SU-DHL-6 (cell line): ENCODE data around the gene UTRN.

Source experiments
- H2AFZ ChIP-seq: fragments of 200-600 bp; sonication (generic); 2 replicates; pipeline ENCODE4 v1.6.1; 2014; ENCODE audit warnings: low read depth, mild to moderate bottlenecking, moderate library complexity, mixed read lengths, antibody characterized with exemption, low read length; ENCODE audit not compliant: severe bottlenecking
- H3F3A ChIP-seq: fragments of 200-600 bp; shearing (Covaris generic); 2 replicates; pipeline ENCODE4 v1.6.0; 2016; ENCODE audit warnings: antibody characterized with exemption, mild to moderate bottlenecking; ENCODE audit not compliant: insufficient read depth
- H3K27ac ChIP-seq: fragments of 200-600 bp; sonication (generic); 2 replicates; pipeline ENCODE4 v1.5.1; 2016; ENCODE audit warnings: low read depth, mild to moderate bottlenecking, low read length, moderate library complexity, mixed read lengths
- H3K27me3 ChIP-seq: fragments of 200-600 bp; sonication (generic), shearing (Covaris generic); 2 replicates; pipeline ENCODE4 v1.6.0; 2014; ENCODE audit warnings: mild to moderate bottlenecking, low read length
- H3K36me3 ChIP-seq: fragments of 200-600 bp; sonication (generic); 2 replicates; pipeline ENCODE4 v1.6.1; 2014; ENCODE audit warnings: mild to moderate bottlenecking, low read length, mixed read lengths
- H3K4me2 ChIP-seq: fragments of 300-600, 200-600 bp; shearing (Covaris generic), sonication (generic); 2 replicates; pipeline ENCODE4 v1.6.0; 2014; ENCODE audit warnings: low read length, low read depth, mild to moderate bottlenecking; ENCODE audit not compliant: poor library complexity, severe bottlenecking
- H3K4me3 ChIP-seq: fragments of 200-600 bp; sonication (generic); 2 replicates; pipeline ENCODE4 v1.5.1; 2014; ENCODE audit warnings: antibody characterized with exemption, low read length, mild to moderate bottlenecking, mixed read lengths; ENCODE audit not compliant: insufficient read depth, poor library complexity, severe bottlenecking
- H3K79me2 ChIP-seq: fragments of 200-600 bp; sonication (generic); 2 replicates; pipeline ENCODE4 v1.6.1; 2014; ENCODE audit warnings: mild to moderate bottlenecking, low read length, moderate library complexity; ENCODE audit not compliant: insufficient read depth
- H3K9ac ChIP-seq: fragments of 200-600 bp; sonication (generic); 2 replicates; pipeline ENCODE4 v1.7.0; 2014; ENCODE audit warnings: mild to moderate bottlenecking, low read length
- H3K9me2 ChIP-seq: fragments of 200-600 bp; sonication (generic); replicated peaks from 2 replicates; pipeline ENCODE4 v1.6.1; 2014; ENCODE audit warnings: low read length; ENCODE audit not compliant: insufficient read depth
- H3K9me3 ChIP-seq: fragments of 200-600 bp; sonication (generic); 2 replicates; pipeline ENCODE4 v1.6.1; 2014; ENCODE audit warnings: low read length, mixed read lengths; ENCODE audit not compliant: insufficient read depth
- H4K20me1 ChIP-seq: fragments of 200-600 bp; sonication (generic); 2 replicates; pipeline ENCODE4 v1.6.1; 2014; ENCODE audit warnings: low read depth, mild to moderate bottlenecking, antibody characterized with exemption, low read length, moderate library complexity, mixed read lengths
- CTCF ChIP-seq: fragments of 200-600 bp; sonication (generic); IDR thresholded peaks from one replicate; pipeline ENCODE4 v1.5.1; 2017; ENCODE audit warnings: antibody characterized with exemption, mild to moderate bottlenecking, low read length, moderate library complexity; ENCODE audit not compliant: insufficient read depth, poor library complexity, severe bottlenecking
- EZH2phosphoT487 ChIP-seq: fragments of 200-600 bp; sonication (generic), shearing (Covaris generic); conservative IDR thresholded peaks from 2 replicates; pipeline ENCODE4 v1.6.1; 2018; ENCODE audit warnings: mild to moderate bottlenecking, antibody characterized with exemption, low read length, moderate library complexity, mixed read lengths

The UTRN gene

DNA sequence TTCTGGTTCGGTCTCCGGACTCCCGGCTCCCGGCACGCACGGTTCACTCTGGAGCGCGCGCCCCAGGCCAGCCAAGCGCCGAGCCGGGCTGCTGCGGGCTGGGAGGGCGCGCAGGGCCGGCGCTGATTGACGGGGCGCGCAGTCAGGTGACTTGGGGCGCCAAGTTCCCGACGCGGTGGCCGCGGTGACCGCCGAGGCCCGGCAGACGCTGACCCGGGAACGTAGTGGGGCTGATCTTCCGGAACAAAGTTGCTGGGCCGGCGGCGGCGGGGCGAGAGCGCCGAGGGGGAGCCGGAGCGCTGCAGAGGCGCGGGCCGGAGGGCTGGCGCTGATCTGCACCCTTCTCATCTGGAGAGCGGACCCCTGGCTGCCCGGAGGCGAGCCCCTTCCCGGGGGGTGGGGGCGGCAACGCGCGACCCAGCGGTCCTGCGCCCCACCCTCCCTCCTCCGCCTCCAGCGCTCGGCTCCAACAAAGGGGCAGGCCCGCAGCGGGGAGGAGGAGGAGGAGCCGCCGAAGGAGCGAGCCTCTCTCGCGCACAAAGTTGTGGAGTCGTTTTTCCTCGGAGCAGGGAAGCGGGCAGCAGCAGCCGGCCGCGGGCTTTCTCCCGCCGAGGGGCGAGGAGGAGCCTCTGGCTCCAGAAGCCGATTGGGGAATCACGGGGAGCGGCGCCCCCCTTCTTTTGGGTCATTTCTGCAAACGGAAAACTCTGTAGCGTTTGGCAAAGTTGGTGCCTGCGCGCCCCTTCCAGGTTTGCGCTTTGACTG lies at the start of gene UTRN:
Gene UTRN, plus strand, starts transcription at position 553 of the 765 bp plus-strand sequence. CDS start 6,494 bp downstream, outside the sequence.
- Histone ChIP-seq H3K27ac (no peak within 1 kb of the TSS), H3K4me2 (peak within 1 kb of the TSS; percentile 43), H3K9me2 (no peaks in the 10 kb centered on the region), H3K27me3 (no peaks in the 10 kb centered on the region), H3K4me3 (peak within 1 kb of the TSS; percentile 37), H3K9me3 (no peaks in the 10 kb centered on the region), H4K20me1 (no peaks in the 10 kb centered on the region), H2AFZ (peak within 1 kb of the TSS; percentile 7), H3F3A (no peaks in the 10 kb centered on the region), H3K79me2 (no peaks in the 10 kb centered on the region), H3K9ac (peak within 1 kb of the TSS; percentile 16; the same call in 1 of the 2 replicates), H3K36me3 (no peaks in the 10 kb centered on the region)
- TF ChIP-seq EZH2phosphoT487 (no peak), CTCF (no peak)

DNA sequence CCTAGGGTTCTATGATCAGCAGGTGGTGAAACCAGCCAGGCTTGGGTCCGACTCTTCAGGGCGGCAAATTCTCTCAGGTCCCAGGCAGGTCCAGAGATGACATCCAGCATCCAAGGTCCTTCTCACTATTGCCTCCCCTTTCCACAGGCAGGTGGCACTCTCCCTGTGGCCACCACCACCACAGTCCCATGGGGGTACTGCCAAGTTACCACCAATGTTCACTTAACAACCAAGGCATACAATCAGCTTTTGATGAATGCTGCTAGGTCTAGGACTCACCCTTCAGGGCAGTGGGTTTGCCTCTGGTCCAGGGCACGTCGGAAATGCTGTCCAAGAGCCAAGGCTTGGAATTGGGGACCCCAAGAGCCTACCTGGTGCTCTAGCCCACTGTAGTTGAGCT lies 40.4 kb upstream of the UTRN start:
- no peak overlapping the region for H3K27ac ChIP-seq
- no peaks in the 10 kb centered on the region for H4K20me1 ChIP-seq
- no peaks in the 10 kb centered on the region for H3K9me3 ChIP-seq
- no peak overlapping the region for H3K9ac ChIP-seq
- no peaks in the 10 kb centered on the region for H3K79me2 ChIP-seq
- no peaks in the 10 kb centered on the region for H3K36me3 ChIP-seq
- no peak for TF ChIP-seq EZH2phosphoT487
- TF ChIP-seq CTCF: no peak
- no peak overlapping the region for H3K4me2 ChIP-seq
- no peak overlapping the region for H2AFZ ChIP-seq
- no peaks in the 10 kb centered on the region for H3F3A ChIP-seq
- H3K4me3 ChIP-seq: no peak overlapping the region
- H3K9me2 ChIP-seq: no peaks in the 10 kb centered on the region
- H3K27me3 ChIP-seq: no peaks in the 10 kb centered on the region

- Histone ChIP-seq H3K36me3 (no peaks in the 10 kb centered on the region), H3K27me3 (no peaks in the 10 kb centered on the region), H3K27ac (no peak overlapping the region), H3K9me3 (no peaks in the 10 kb centered on the region), H3K9ac (no peak overlapping the region), H3K79me2 (no peaks in the 10 kb centered on the region), H3K9me2 (no peaks in the 10 kb centered on the region), H2AFZ (no peak overlapping the region), H4K20me1 (no peaks in the 10 kb centered on the region), H3F3A (no peaks in the 10 kb centered on the region), H3K4me3 (no peak overlapping the region), H3K4me2 (no peak overlapping the region)
- TF ChIP-seq CTCF (no peak), EZH2phosphoT487 (no peak)
These were observed 38.1 kb upstream of the UTRN start for GRCh38 chr6:144246988-144247387.
